Measurements from ENCODE around the gene NADSYN1. TPM values are rescaled to one million over a fixed set of nuclear protein-coding genes. Genes with fewer than 3 reads are reported as not detected.
A peak's percentile ranks its signal among the peaks of the same experiment; 100 is the strongest.

Gene NADSYN1
- total RNA-seq, 1 experiment from 2014 or later = 91.3 TPM

DNA sequence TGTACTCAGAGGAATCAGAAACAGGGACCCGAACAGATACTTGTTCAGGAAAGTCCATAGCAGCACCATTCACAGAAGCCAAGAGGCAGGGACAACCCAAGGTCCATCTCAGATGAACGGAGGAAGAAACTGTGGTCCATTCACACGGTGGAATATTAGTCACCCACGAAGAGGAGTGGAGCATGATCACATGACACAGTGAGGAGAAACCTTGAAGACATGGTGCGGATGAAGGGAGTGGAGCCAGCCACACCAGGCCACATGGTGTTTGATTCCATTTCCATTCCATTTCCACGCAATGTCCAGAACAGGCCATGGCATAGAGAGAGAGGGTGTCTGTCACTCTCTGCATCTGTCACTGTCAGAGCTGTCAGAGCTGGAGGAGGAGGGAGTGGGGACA is 30.7 kb downstream of the NADSYN1 start:
- H3K36me3 ChIP-seq (ENCODE audit: control insufficient read depth, insufficient read depth, low read length) = peaks cover 9% of the 10 kb centered on the region; the same call in 1 of the 2 replicates
- H3K4me1 ChIP-seq = peaks cover 38% of the 10 kb centered on the region
- Mint-ChIP-seq H3K27ac (ENCODE audit: unreplicated experiment) (no peak overlapping the region), H3K36me3 (ENCODE audit: insufficient read depth, unreplicated experiment) (peaks cover 66% of the 10 kb centered on the region), H3K27me3 (ENCODE audit: insufficient read depth, unreplicated experiment) (no peaks in the 10 kb centered on the region), H3K4me1 (ENCODE audit: low read depth, unreplicated experiment) (peaks cover 37% of the 10 kb centered on the region), H3K4me3 (ENCODE audit: unreplicated experiment) (no peak overlapping the region), H3K9me3 (ENCODE audit: unreplicated experiment) (no peaks in the 10 kb centered on the region)
- no peak for DNase-seq
- TF ChIP-seq, protein P1, sequence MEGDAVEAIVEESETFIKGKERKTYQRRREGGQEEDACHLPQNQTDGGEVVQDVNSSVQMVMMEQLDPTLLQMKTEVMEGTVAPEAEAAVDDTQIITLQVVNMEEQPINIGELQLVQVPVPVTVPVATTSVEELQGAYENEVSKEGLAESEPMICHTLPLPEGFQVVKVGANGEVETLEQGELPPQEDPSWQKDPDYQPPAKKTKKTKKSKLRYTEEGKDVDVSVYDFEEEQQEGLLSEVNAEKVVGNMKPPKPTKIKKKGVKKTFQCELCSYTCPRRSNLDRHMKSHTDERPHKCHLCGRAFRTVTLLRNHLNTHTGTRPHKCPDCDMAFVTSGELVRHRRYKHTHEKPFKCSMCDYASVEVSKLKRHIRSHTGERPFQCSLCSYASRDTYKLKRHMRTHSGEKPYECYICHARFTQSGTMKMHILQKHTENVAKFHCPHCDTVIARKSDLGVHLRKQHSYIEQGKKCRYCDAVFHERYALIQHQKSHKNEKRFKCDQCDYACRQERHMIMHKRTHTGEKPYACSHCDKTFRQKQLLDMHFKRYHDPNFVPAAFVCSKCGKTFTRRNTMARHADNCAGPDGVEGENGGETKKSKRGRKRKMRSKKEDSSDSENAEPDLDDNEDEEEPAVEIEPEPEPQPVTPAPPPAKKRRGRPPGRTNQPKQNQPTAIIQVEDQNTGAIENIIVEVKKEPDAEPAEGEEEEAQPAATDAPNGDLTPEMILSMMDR (IDR thresholded peaks at IDR 0.05; ENCODE audit: insufficient read depth in 1 of 2, low read depth in 1 of 2, low read length in 1 of 2, severe bottlenecking in 1 of 2, unreplicated experiment in 1 of 2) = no peak
- ChIA-PET POLR2A (no interaction called here), CTCF (no interaction called here)
- no peaks in the 10 kb centered on the region for H3K9me3 ChIP-seq
- BruUV-seq (replicated peaks) = no TSS peak
- intact Hi-C loops (cut with micrococcal nuclease; ENCODE audit: unreplicated experiment) = no loop called here
- no peak overlapping the region for H3K4me3 ChIP-seq (ENCODE audit: low read depth, low read length)
- H3K27me3 ChIP-seq (replicated peaks; ENCODE audit: control insufficient read depth, insufficient read depth, low read length) = no peaks in the 10 kb centered on the region

DNA sequence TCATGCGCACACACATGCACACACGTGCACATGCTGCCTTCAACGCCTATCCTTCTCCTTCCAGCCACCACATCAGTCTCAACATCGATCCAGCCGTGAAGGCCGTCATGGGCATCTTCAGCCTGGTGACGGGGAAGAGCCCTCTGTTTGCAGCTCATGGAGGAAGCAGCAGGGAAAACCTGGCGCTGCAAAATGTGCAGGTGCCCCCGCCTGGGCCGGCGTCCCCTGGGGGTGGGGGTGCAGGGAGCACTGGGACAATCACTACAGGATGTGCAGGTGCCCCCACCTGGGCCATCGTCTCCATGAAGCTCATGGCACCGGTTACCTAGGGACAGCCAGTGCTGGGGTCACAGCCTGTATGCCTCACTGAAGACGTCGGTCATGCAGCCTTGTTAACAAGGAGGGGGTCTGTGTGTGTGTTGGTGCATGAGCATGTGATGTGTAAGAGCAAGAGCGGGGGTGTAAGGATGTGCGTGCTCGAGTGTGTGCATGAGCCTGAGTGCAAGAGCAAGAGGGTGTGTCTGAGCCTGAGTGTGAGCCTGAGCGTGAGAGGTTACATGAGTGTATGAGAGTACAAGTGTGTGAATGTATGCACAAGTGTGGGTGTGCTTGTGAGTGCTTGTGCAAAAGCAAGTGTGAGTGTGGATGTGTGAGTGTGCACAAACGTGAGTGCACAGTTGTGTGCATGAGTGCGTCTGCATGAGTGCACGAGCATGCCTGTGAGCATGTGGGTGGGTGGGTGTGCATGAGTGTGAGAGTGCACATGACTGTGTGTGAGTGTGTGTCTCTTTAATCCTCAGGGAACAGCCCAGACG is 31.5 kb downstream of the NADSYN1 start:
- no peak overlapping the region for H3K4me3 Mint-ChIP-seq (ENCODE audit: unreplicated experiment)
- peak in 1 of 2 experiments; percentile 38 for DNase-seq
- H3K36me3 ChIP-seq (ENCODE audit: control insufficient read depth, insufficient read depth, low read length) = peaks cover 9% of the 10 kb centered on the region; the same call in 1 of the 2 replicates
- intact Hi-C loops (cut with micrococcal nuclease; ENCODE audit: unreplicated experiment) = no loop called here
- no TSS peak for BruUV-seq (replicated peaks)
- H3K4me1 ChIP-seq = peaks cover 45% of the 10 kb centered on the region
- peaks cover 65% of the 10 kb centered on the region for H3K36me3 Mint-ChIP-seq (ENCODE audit: insufficient read depth, unreplicated experiment)
- H3K27ac Mint-ChIP-seq (ENCODE audit: unreplicated experiment) = no peak overlapping the region
- TF ChIP-seq, protein P1 (IDR thresholded peaks at IDR 0.05; ENCODE audit: insufficient read depth in 1 of 2, low read depth in 1 of 2, low read length in 1 of 2, severe bottlenecking in 1 of 2, unreplicated experiment in 1 of 2) = no peak
- no peaks in the 10 kb centered on the region for H3K27me3 ChIP-seq (replicated peaks; ENCODE audit: control insufficient read depth, insufficient read depth, low read length)
- no peaks in the 10 kb centered on the region for H3K9me3 ChIP-seq
- no peaks in the 10 kb centered on the region for H3K27me3 Mint-ChIP-seq (ENCODE audit: insufficient read depth, unreplicated experiment)
- POLR2A ChIA-PET = no interaction called here
- no peaks in the 10 kb centered on the region for H3K9me3 Mint-ChIP-seq (ENCODE audit: unreplicated experiment)
- H3K4me3 ChIP-seq (ENCODE audit: low read depth, low read length) = no peak overlapping the region
- CTCF ChIA-PET = no interaction called here
- peaks cover 44% of the 10 kb centered on the region for H3K4me1 Mint-ChIP-seq (ENCODE audit: low read depth, unreplicated experiment)

DNA sequence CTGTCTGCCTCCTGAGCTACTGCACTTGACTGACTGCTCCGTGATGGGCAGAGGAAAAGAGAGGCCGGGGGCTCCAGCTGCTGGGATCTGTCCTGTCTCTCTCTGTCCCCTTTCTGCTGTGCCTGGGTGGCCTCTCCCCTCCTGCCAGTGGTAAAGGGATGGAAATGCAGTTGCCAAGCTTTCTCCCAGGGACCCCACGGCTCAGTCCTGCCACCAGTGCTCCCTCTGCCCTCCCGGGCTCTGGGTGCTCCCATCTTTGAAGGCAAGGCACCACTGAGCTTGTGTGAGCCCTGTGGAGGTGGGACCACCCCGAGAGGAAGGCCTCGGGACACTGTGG is 32.0 kb downstream of the NADSYN1 start:
- Histone ChIP-seq H3K4me3 (ENCODE audit: low read depth, low read length) (no peak overlapping the region), H3K9me3 (no peaks in the 10 kb centered on the region), H3K27me3 (replicated peaks; ENCODE audit: control insufficient read depth, insufficient read depth, low read length) (no peaks in the 10 kb centered on the region), H3K36me3 (ENCODE audit: control insufficient read depth, insufficient read depth, low read length) (peaks cover 11% of the 10 kb centered on the region; the same call in 1 of the 2 replicates), H3K4me1 (peaks cover 44% of the 10 kb centered on the region)
- Mint-ChIP-seq H3K4me1 (ENCODE audit: low read depth, unreplicated experiment) (peaks cover 40% of the 10 kb centered on the region), H3K27ac (ENCODE audit: unreplicated experiment) (no peak overlapping the region), H3K9me3 (ENCODE audit: unreplicated experiment) (no peaks in the 10 kb centered on the region), H3K4me3 (ENCODE audit: unreplicated experiment) (no peak overlapping the region), H3K27me3 (ENCODE audit: insufficient read depth, unreplicated experiment) (no peaks in the 10 kb centered on the region), H3K36me3 (ENCODE audit: insufficient read depth, unreplicated experiment) (peaks cover 62% of the 10 kb centered on the region)
- no peak for DNase-seq
- CTCF ChIA-PET = no interaction called here
- TF ChIP-seq, protein P1 (IDR thresholded peaks at IDR 0.05; ENCODE audit: insufficient read depth in 1 of 2, low read depth in 1 of 2, low read length in 1 of 2, severe bottlenecking in 1 of 2, unreplicated experiment in 1 of 2) = no peak
- POLR2A ChIA-PET = no interaction called here
- BruUV-seq (replicated peaks) = no TSS peak
- intact Hi-C loops (cut with micrococcal nuclease; ENCODE audit: unreplicated experiment) = no loop called here

Measured in Caco-2 (cell line).